ENCODE results near the gene HTN1.

- TF ChIP-seq POLR2AphosphoS5 (IDR thresholded peaks at IDR 0.05) (no peak), EZH2 (IDR thresholded peaks at IDR 0.05; ENCODE audit: borderline replicate concordance, insufficient read depth, low read length, poor library complexity, severe bottlenecking) (no peak)
Observed at GRCh38 chr4:70008771-70009170, 41.5 kb upstream of the HTN1 start.

All from neural cell (in vitro differentiated cells).